SKM-1 (cell line): ENCODE results near the gene CSE1L.
"Not testable (repeated sequence)": the region's sequence is repeated elsewhere in the genome, so short reads cannot be mapped to it uniquely, and the experiment has no call there.

Experiments used
- DNase-seq: peaks from one replicate; lab custom pipeline; 2025; ENCODE audit not compliant: unreplicated experiment; lab: John Stamatoyannopoulos, UW

The CSE1L gene

DNA sequence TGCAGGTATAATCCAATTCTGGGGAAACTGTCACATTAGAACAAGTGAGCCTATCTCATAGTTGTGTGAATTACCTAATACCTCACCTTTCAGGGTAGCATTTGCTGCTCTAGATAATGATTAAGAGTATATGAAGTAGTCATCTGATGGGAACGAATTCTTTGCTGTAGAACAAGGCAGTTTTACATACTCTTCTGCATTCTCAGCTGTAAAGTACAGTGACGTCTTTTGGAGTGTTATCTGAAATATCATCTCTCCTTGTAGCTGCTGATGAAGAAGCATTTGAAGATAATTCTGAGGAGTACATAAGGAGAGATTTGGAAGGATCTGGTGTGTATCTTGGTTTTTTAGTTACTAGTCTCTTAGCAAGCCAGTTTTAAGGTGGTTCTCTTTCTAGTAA is 28.4 kb downstream of the CSE1L start:
- no peak for DNase-seq

DNA sequence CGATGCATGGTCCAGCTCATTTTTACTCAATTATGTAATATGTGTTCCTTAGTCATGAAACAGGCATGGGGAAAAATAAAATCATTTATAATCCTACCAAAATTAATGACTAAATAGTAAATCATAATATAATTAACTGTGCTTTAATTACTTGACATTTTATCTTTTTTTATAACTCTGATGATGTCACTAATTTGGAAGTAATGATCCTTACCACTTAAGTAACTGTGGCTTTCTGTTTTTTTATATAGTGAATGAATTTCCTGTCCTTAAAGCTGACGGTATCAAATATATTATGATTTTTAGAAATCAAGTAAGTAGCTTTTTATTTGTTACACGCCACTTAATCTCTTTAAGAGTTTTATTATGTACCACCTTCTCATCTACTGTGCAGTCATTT is 32.2 kb downstream of the CSE1L start:
- no peak for DNase-seq

DNA sequence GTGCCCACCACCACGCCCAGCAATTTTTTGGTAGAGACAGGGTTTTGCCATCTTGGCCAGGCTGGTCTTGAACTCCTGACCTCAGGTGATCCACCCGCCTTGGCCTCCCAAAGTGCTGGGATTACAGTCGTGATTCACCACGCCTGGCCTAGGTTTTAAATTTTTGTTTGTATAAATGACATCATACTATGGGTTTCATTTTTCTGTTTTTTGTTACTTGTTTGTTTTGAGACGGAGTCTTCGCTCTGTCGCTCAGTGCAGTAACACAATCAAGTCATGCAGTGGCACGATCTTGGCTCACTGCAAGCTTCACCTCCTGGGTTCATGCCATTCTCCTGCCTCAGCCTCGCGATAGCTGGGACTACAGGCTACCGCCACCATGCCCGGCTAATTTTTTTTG is 36.2 kb downstream of the CSE1L start:
- DNase-seq, result not testable (repeated sequence)

DNA sequence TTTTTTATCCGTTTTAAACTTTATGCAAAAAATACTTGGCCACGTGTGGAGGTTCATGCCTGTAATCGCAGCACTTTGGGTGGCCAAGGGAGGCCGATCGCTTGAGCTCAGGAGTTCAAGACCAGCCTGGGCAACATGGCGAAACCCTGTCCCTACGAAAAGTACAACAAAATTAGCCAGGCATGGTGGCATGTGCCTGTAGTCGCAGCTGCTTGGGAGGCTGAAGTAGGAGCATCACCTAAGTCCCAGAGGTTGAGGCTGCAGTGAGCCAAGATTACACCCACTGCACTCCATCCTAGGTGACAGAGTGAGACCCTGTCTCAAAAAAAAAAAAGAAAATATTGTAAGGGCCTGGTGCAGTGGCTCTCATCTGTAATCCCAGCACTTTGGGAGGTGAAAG is 45.0 kb downstream of the CSE1L start:
- no peak for DNase-seq

DNA sequence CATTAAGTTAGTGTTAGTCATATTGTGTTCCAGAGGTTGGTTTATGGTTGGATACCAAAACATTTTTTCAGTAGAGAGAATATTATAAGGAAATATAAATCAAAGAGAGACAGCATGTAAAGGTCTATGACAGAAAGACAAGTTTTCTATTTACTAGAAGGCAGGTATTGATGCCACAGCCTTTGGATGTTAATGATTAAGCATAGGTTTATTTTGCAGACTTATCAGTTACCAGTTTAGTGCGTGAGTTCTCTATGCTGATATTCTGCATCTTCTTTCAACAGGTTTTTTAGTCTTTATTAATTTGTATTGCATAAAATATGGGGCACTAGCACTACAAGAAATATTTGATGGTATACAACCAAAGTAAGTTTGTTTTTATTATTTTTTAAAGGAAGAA is 45.6 kb downstream of the CSE1L start:
- DNase-seq, result no peak

DNA sequence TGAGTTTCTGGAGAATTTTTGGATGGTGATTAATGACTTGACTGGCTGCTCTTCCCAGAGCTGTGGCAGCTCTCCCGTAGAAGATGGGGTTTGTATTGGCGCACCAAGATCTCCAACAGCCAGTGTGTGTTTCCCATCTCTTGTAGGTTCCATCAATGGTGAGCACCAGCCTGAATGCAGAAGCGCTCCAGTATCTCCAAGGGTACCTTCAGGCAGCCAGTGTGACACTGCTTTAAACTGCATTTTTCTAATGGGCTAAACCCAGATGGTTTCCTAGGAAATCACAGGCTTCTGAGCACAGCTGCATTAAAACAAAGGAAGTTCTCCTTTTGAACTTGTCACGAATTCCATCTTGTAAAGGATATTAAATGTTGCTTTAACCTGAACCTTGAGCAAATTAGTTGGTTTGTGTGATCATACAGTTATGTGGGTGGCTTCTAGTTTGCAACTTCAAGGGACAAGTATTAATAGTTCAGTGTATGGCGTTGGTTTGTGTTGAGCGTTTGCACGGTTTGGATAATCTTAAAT is 50.2 kb downstream of the CSE1L start:
- DNase-seq, result no peak

DNA sequence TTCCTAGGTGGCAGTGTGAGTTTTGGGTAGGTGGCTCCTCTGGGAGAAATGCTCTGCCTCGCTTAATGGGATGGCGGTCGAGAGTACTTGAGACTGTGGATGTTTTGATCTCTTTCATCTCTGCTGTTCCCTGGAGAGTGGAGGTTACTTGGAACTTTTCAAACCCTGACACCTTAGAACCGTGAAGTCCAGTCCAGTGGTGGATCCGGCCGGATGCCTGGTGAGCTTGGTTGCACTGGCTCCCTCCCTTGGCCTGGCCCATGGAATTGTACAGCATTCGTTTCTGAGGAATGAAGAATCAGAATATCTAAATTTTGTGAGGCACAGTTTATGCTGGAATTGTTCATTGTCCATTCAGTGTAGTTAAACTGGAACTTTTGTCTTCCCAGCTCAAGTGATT is 51.0 kb downstream of the CSE1L start:
- DNase-seq, result no peak

- DNase-seq, result no peak
Measured at GRCh38 chr20:49098136-49098535, 52.0 kb downstream of the CSE1L start.

DNA sequence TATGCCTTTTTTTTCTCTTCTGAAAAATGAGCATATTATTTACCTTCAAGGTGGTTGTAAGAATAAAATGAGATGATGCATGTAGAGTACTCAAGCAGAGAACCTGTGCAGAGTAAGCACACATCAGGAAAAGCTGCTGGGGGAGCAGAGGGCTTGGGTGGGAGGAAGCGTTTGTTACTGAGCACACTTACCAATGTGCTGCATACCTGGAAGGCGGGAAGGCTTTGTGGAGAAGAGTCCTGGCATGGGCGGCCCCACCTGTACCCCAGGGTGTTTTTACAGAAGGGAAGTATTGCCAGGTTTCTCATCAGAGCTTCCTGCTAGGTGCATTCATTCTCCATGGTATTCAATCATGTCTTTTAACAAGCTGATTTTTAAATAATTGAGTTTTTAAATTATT is 52.9 kb downstream of the CSE1L start:
- DNase-seq, result no peak

DNA sequence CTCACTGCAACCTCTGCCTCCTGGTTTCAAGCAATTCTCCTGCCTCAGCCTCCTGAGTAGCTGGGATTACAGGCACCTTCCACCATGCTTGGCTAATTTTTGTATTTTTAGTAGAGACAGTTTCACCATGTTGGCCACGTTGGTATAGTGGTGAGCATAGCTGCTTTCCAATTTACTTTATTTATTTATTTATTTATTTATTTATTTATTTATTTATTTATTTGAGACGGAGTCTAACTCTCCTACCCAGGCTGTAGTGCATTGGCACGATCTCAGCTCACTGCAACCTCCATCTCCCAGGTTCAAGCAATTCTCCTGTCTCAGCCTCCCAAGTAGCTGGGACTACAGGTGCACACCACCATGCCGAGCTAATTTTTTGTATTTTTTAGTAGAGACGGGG is 54.2 kb downstream of the CSE1L start:
- not testable (repeated sequence) for DNase-seq

GRCh38 chr20:49100972-49101371 is 54.9 kb downstream of the CSE1L start:
- DNase-seq, result no peak

DNA sequence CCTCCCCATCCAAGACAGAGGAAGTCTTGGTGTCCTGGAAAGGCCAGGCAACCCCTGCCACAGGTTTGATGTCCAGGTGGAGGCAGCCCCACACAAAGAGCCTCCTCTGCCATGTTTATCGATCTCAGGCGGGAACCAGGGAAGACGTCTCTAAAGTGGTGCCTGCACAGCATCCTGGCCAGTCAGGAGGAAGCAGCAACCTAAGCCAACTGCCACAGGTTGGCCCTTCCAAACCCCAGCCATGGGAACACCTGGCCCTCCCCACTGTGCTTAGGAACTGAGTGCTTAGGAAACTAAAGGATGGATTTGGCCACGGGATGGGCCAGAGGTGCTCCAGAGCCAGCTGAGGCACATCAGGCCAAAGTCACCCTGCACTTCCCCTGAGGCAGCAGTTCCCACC is 56.9 kb downstream of the CSE1L start:
- DNase-seq, result no peak

- no peak for DNase-seq
Measured at GRCh38 chr20:49103647-49104364, 57.7 kb downstream of the CSE1L start.

DNA sequence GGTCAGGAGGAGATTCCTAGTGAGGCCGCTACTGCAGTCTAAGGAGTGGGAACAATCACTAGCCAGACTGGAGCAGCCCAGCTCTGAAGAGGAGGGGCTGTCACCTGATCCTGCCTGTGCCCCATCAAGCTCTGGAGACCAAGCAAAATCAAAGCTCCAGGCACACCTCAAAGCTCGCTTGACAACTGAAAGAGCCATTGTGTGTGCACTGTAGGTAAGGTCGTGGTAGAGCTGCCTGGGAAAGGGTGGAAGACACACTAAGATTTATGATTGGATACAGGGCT is 58.2 kb downstream of the CSE1L start:
- DNase-seq, result no peak

DNA sequence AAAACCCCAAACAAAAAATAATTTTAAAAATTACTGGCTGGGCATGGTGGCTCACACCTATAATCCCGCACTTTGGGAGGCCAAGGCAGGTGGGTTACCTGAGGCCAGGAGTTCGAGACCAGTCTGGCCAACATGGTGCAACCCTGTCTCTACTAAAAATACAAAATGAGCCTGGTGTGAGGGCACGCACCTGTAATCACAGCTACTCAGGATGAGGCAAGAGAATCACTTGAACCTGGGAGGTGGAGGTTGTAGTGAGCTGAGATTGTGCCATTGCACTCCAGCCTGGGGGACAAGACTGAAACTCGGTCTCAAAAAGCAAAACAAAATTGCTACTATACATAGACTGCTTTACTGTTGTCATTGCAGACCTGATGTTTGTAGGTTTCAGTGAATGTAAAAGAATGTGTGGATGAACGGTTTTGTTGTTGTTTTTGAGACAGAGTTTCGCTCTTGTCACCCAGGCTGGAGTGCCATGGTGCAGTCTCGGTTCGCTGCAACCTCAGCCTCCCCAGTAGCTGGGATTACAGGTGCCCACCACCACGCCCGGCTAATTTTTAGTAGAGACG is 59.0 kb downstream of the CSE1L start:
- not testable (repeated sequence) for DNase-seq

- DNase-seq, result no peak
Measured at GRCh38 chr20:49106328-49106727, 60.2 kb downstream of the CSE1L start.

- no peak for DNase-seq
Measured at GRCh38 chr20:49110767-49111694, 64.9 kb downstream of the CSE1L start.

DNA sequence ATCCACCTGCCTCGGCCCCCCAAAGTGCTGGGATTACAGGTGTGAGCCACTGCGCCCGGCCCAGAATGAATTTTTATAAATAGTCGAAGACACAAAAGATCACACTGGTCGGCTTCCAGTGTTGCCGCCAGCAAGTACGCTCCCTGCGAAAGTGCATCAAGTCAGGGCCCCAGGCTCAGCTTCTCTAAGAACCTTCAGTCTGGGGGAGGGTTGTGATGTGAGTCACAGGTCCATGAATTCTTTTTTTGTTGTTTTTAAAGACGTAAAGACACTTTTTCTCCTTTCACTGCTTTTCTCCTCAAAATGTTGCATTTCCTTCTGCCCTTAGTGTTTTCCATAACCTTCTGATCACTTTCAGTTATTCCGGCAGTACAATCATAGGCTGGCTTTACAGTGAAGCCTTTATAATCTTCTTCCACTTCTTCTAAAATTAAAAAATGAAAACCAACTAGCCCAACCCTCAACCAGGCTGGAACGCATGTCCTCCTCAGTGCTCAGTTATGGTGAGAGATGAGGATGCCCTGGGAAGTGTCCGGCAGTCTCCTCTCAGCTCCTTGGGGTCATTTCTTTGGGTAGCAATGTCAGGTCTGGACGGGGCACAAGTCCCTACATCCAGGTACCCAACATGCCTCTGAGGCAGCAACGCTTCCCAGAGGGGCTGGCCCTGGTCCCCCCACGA is 66.6 kb downstream of the CSE1L start:
- DNase-seq, result no peak

- no peak for DNase-seq
Measured at GRCh38 chr20:49115564-49115963, 69.5 kb downstream of the CSE1L start.

- DNase-seq, result no peak
Measured at GRCh38 chr20:49118307-49118706, 72.2 kb downstream of the CSE1L start.

DNA sequence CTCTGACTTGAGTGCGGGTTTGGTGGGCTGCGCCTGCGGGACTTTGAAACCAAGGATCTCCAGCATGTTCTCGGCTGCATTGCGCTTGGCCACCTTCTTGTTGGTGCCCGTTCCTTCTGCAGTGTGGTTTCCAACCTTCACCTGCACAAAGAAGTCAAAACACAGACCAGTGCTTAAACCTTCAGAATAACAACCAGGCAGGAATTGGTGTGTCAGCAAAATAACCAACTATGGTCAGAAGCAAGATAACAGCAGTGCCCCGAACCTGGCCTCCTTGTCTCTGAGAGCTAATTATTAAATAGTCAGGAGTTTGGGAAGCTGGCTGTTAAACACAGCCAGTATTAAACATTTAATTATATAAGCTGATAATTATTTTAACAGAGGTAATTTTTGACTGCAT is 73.9 kb downstream of the CSE1L start:
- DNase-seq, result no peak
